Adipose tissue (tissue), 3 donors: Measurements from ENCODE around the gene UBAP1L. TPM values are rescaled to one million over a fixed set of nuclear protein-coding genes. Genes with fewer than 3 reads are reported as not detected.
"Not testable (repeated sequence)": the region's sequence is repeated elsewhere in the genome, so short reads cannot be mapped to it uniquely, and the experiment has no call there.

Experiments
- H3K27ac ChIP-seq: one replicate; pipeline ENCODE4 v1.5.1; 2013; ENCODE audit warnings: low read depth, low read length
- WGBS, 3 donors: extraction: QIAGEN DNeasy Blood & Tissue Kit; methylation state at CpG; one replicate each; pipeline ENCODE4 v1.1.7; 2013; 5-methylcytosine and 5-hydroxymethylcytosine counted together
- polyA plus RNA-seq, 3 donors: library from polyadenylated mRNA; stranded (reverse); fragments of 200-250 nt; gene quantifications; one replicate each; pipeline ENCODE4 v1.2.3, GENCODE V29; 2013
- donor health status: healthy with polysubstance abuse.
- donor health status: Bipolar disorder and iron deficiency.
- donor health status: healthy.

UBAP1L gene
- polyA plus RNA-seq, 3 donors, result 1.3 to 2.2 (median 1.5) TPM

GRCh38 chr15:65087873-65088642 is 26.9 kb downstream of the UBAP1L start:
- WGBS, 3 donors, result 80 to 85% (median 83%) methylated on average over 13 of the region's 13 CpGs
- no peak overlapping the region for H3K27ac ChIP-seq

- 86 to 88% (median 88%) methylated on average over 3 of the region's 3 CpGs for WGBS, 3 donors
Observed at GRCh38 chr15:65087411-65087810, 27.6 kb downstream of the UBAP1L start.

GRCh38 chr15:65086680-65087111 is 28.3 kb downstream of the UBAP1L start:
- no peak overlapping the region for H3K27ac ChIP-seq
- whole genome bisulfite sequencing, 3 donors, result 51 to 72% (median 62%) methylated on average over 6 of the region's 6 CpGs

More at GRCh38 chr15:65087411-65087810, 27.6 kb downstream of the UBAP1L start:
- H3K27ac ChIP-seq, result no peak overlapping the region

- WGBS, 3 donors, result 74 to 86% (median 82%) methylated on average over 6 of the region's 6 CpGs
- no peak overlapping the region for H3K27ac ChIP-seq
Observed at GRCh38 chr15:65085990-65086679, 28.9 kb downstream of the UBAP1L start.

- H3K27ac ChIP-seq, result no peak overlapping the region
- WGBS, 3 donors, result 63 to 79% (median 71%) methylated on average over 6 to 8 of the region's 8 CpGs
Observed at GRCh38 chr15:65085207-65085753, 29.7 kb downstream of the UBAP1L start.

- H3K27ac ChIP-seq, result no peak overlapping the region
- 78 to 85% (median 85%) methylated on average over 7 of the region's 7 CpGs for WGBS, 3 donors
Observed at GRCh38 chr15:65084500-65085206, 30.3 kb downstream of the UBAP1L start.

GRCh38 chr15:65083262-65083701 is 31.7 kb downstream of the UBAP1L start:
- whole genome bisulfite sequencing, 3 donors, result 27 to 63% (median 59%) methylated on average over 7 of the region's 7 CpGs
- H3K27ac ChIP-seq, result no peak overlapping the region

GRCh38 chr15:65082303-65082953 is 32.6 kb downstream of the UBAP1L start:
- no peak overlapping the region for H3K27ac ChIP-seq
- WGBS, 3 donors, result 10 to 15% (median 14%) methylated on average over 7 of the region's 7 CpGs

GRCh38 chr15:65081758-65082157 is 33.2 kb downstream of the UBAP1L start:
- no peak overlapping the region for H3K27ac ChIP-seq

GRCh38 chr15:65081270-65081669 is 33.7 kb downstream of the UBAP1L start:
- 46 to 80% (median 63%) methylated on average over 6 of the region's 6 CpGs for WGBS, 3 donors
- no peak overlapping the region for H3K27ac ChIP-seq

More at GRCh38 chr15:65081758-65082157, 33.2 kb downstream of the UBAP1L start:
- WGBS, 3 donors, result 77 to 81% (median 78%) methylated on average over 5 of the region's 5 CpGs

- WGBS, 3 donors, result 85 to 93% (median 91%) methylated on average over 5 of the region's 5 CpGs
- no peak overlapping the region for H3K27ac ChIP-seq
Observed at GRCh38 chr15:65079580-65079979, 35.4 kb downstream of the UBAP1L start.

GRCh38 chr15:65077981-65078352 is 37.0 kb downstream of the UBAP1L start:
- 9 to 18% (median 10%) methylated on average over 24 of the region's 24 CpGs for WGBS, 3 donors
- no peak overlapping the region for H3K27ac ChIP-seq

GRCh38 chr15:65077291-65077980 is 37.6 kb downstream of the UBAP1L start:
- no peak overlapping the region for H3K27ac ChIP-seq
- 56 to 64% (median 62%) methylated on average over 77 to 85 of the region's 85 CpGs for WGBS, 3 donors

GRCh38 chr15:65076486-65077290 is 38.3 kb downstream of the UBAP1L start, which contains the start of gene KBTBD13:
KBTBD13 (plus strand) TSS chr15:65076746; CDS start chr15:65076816, 70 bp downstream.
- 74 to 77% (median 75%) methylated on average over 51 to 73 of the region's 73 CpGs for WGBS, 3 donors
- H3K27ac ChIP-seq, result no peak within 1 kb of the TSS

GRCh38 chr15:65075607-65076395 is 39.2 kb downstream of the UBAP1L start:
- H3K27ac ChIP-seq, result not testable (repeated sequence)
- WGBS, 3 donors, result 64 to 71% (median 66%) methylated on average over 12 of the region's 12 CpGs

GRCh38 chr15:65074946-65075345 is 40.1 kb downstream of the UBAP1L start:
- H3K27ac ChIP-seq, result not testable (repeated sequence)

More at GRCh38 chr15:65074946-65075345, 40.1 kb downstream of the UBAP1L start:
- 95 to 97% (median 95%) methylated on average over 11 to 17 of the region's 22 CpGs for WGBS, 3 donors
